Activated naive CD4-positive, alpha-beta T cell treated with anti-CD3 and anti-CD28 coated beads, Interleukin-2, amount 50 U/mL, for 24 hours (primary cell): ENCODE results near the gene BRF1.
"Not testable (repeated sequence)": the region's sequence is repeated elsewhere in the genome, so short reads cannot be mapped to it uniquely, and the experiment has no call there.

Experiments used
- H3K27ac Mint-ChIP-seq: one replicate; pipeline ENCODE4 v1.8.0; 2021; ENCODE audit warnings: mild to moderate bottlenecking, mixed read lengths
- H3K27me3 Mint-ChIP-seq: one replicate; pipeline ENCODE4 v1.8.0; 2021; ENCODE audit warnings: mixed read lengths
- H3K36me3 Mint-ChIP-seq: one replicate; pipeline ENCODE4 v1.8.0; 2021; ENCODE audit warnings: mixed read lengths
- H3K4me1 Mint-ChIP-seq: one replicate; pipeline ENCODE4 v1.8.0; 2021; ENCODE audit warnings: mixed read lengths
- H3K4me3 Mint-ChIP-seq: one replicate; pipeline ENCODE4 v1.8.0; 2021; ENCODE audit warnings: mild to moderate bottlenecking, mixed read lengths
- H3K9me3 Mint-ChIP-seq: one replicate; pipeline ENCODE4 v1.8.0; 2021; ENCODE audit warnings: mixed read lengths

Gene BRF1

GRCh38 chr14:105290621-105291346 lies 10.0 kb downstream of the BRF1 start:
- Mint-ChIP-seq H3K4me3 (peak overlapping the region; percentile 13), H3K27ac (no peak overlapping the region), H3K9me3 (no peaks in the 10 kb centered on the region), H3K36me3 (no peaks in the 10 kb centered on the region), H3K4me1 (peaks cover 48% of the 10 kb centered on the region), H3K27me3 (no peaks in the 10 kb centered on the region)

GRCh38 chr14:105288936-105289335 lies 11.9 kb downstream of the BRF1 start:
- peaks cover 52% of the 10 kb centered on the region for H3K4me1 Mint-ChIP-seq
- H3K36me3 Mint-ChIP-seq, H3K4me3 Mint-ChIP-seq, H3K9me3 Mint-ChIP-seq, H3K27ac Mint-ChIP-seq, H3K27me3 Mint-ChIP-seq: not testable (repeated sequence)

DNA sequence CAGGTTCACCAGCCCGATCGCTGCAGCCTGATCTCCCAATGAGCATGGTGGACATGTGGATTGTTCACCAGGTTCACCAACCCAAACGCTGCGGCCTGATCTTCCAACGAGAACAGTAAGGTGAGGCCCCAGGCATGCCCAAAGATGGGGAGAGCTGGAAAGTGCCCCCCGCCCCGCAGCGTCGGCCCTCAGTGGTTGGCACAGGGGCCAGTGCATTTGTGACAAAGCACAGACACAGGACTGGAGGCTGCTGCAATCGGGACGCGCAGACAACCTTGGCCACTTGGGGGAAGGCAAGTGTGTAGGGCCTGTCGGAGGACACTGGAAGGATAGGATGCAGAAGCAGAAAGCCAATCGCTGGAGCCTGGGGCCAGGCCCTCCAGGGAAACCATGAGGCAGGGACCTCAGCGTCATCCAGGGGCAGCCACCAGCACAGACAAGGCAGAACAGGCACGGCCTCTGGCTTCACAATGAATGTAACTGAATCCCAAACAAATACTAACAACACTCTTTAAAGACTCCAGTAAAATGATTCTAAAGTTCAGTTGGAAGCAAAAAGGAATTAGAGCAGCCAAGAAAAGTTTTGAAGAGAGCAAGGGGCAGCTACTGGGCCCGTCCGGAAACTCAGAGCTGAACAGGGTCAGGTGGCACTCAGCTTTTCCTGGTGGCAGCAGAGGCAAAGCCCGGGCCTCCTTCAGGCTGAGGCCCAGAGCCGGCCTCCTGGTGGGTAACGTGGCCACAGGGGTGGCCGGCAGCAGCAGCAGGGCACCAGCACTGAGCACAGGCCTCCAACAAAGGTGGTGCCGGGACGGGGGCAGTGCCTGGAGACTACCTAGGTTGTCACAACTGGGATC lies 13.3 kb downstream of the BRF1 start:
- H3K4me3 Mint-ChIP-seq: no peak overlapping the region

DNA sequence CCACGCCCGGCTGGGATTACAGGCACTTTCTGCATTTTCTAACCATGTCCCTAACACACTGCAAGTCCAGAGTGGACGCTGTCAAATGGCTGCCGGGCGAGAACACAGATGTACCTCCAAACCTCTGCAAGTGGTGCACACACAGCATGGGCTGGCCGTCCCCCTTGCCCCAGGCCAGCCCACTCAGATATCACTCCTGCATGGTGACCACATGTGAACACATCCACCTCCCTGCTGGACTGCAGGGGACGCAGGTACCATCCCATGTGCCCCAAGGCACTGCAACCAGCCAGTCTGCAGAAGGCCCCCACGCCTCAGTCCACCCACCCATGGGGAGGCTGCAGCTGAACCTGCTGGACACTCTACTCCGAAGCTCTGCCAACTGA lies 14.0 kb downstream of the BRF1 start:
- Mint-ChIP-seq H3K4me1 (peaks cover 53% of the 10 kb centered on the region), H3K36me3 (no peaks in the 10 kb centered on the region)

More for the DNA sequence above, 13.3 kb downstream of the BRF1 start:
- H3K4me1 Mint-ChIP-seq: peaks cover 49% of the 10 kb centered on the region
- no peaks in the 10 kb centered on the region for H3K36me3 Mint-ChIP-seq
- no peaks in the 10 kb centered on the region for H3K27me3 Mint-ChIP-seq
- H3K9me3 Mint-ChIP-seq: no peaks in the 10 kb centered on the region
- no peak overlapping the region for H3K27ac Mint-ChIP-seq

GRCh38 chr14:105285174-105285573 lies 15.6 kb downstream of the BRF1 start:
- Mint-ChIP-seq H3K27ac (no peak overlapping the region), H3K4me1 (peaks cover 45% of the 10 kb centered on the region), H3K36me3 (no peaks in the 10 kb centered on the region), H3K4me3 (no peak overlapping the region), H3K9me3 (no peaks in the 10 kb centered on the region), H3K27me3 (no peaks in the 10 kb centered on the region)

More for the DNA sequence above, 14.0 kb downstream of the BRF1 start:
- Mint-ChIP-seq H3K9me3 (no peaks in the 10 kb centered on the region), H3K27ac (no peak overlapping the region), H3K4me3 (no peak overlapping the region), H3K27me3 (no peaks in the 10 kb centered on the region)

DNA sequence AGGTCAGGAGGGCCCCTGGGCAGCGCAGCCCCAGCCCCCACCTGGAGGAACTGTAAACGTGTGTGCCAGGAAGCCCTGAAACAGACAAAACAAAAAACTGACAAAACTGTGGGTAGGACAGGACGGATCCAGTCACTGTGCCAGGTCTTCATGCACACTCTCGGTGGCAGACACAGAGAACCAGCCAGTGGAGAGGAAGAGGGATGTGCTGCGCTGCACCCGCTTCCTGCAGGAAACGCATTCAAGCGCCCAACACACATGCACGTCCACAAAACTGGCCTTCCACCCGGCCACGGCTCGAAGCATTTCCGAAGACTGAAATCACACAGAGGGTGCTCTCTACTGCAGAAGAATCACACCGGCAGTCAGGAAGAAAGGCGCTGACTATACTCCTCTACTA lies 16.9 kb downstream of the BRF1 start:
- Mint-ChIP-seq H3K36me3 (no peaks in the 10 kb centered on the region), H3K4me3 (no peak overlapping the region), H3K27ac (peak overlapping the region; percentile 30), H3K9me3 (no peaks in the 10 kb centered on the region), H3K27me3 (no peaks in the 10 kb centered on the region), H3K4me1 (peaks cover 40% of the 10 kb centered on the region)

GRCh38 chr14:105283028-105283427 lies 17.8 kb downstream of the BRF1 start:
- Mint-ChIP-seq H3K4me1 (peaks cover 40% of the 10 kb centered on the region), H3K4me3 (no peak overlapping the region), H3K27me3 (no peaks in the 10 kb centered on the region), H3K36me3 (no peaks in the 10 kb centered on the region), H3K9me3 (no peaks in the 10 kb centered on the region), H3K27ac (no peak overlapping the region)

- H3K9me3 Mint-ChIP-seq: no peaks in the 10 kb centered on the region
- no peak overlapping the region for H3K27ac Mint-ChIP-seq
Observed at GRCh38 chr14:105282098-105282725, 18.6 kb downstream of the BRF1 start.

GRCh38 chr14:105281371-105282097 lies 19.3 kb downstream of the BRF1 start:
- no peak overlapping the region for H3K27ac Mint-ChIP-seq
- peaks cover 34% of the 10 kb centered on the region for H3K4me1 Mint-ChIP-seq
- H3K36me3 Mint-ChIP-seq: no peaks in the 10 kb centered on the region
- H3K27me3 Mint-ChIP-seq: no peaks in the 10 kb centered on the region
- H3K4me3 Mint-ChIP-seq: no peak overlapping the region
- H3K9me3 Mint-ChIP-seq: no peaks in the 10 kb centered on the region

More at GRCh38 chr14:105282098-105282725, 18.6 kb downstream of the BRF1 start:
- Mint-ChIP-seq H3K27me3 (no peaks in the 10 kb centered on the region), H3K36me3 (no peaks in the 10 kb centered on the region), H3K4me3 (no peak overlapping the region), H3K4me1 (peaks cover 36% of the 10 kb centered on the region)

DNA sequence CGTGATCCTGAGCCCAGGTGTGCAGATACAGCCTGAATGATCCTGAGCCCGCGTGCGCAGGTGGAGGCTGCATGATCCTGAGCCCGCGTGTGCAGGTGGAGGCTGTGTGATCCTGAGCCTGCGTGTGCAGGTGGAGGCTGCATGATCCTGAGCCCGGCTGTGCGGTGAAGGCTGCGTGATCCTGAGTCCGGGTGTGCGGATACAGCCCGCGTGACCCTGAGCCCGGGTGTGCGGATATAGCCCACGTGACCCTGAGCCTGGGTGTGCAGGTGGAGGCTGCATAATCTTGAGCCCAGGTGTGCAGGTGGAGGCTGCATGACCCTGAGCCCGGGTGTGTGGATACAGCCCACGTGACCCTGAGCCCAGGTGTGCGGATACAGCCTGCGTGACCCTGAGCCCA lies 20.3 kb downstream of the BRF1 start:
- peaks cover 33% of the 10 kb centered on the region for H3K4me1 Mint-ChIP-seq
- no peak overlapping the region for H3K4me3 Mint-ChIP-seq
- no peak overlapping the region for H3K27ac Mint-ChIP-seq
- H3K9me3 Mint-ChIP-seq: no peaks in the 10 kb centered on the region
- H3K36me3 Mint-ChIP-seq: no peaks in the 10 kb centered on the region
- no peaks in the 10 kb centered on the region for H3K27me3 Mint-ChIP-seq

- peaks cover 28% of the 10 kb centered on the region for H3K4me1 Mint-ChIP-seq
- H3K27me3 Mint-ChIP-seq: no peaks in the 10 kb centered on the region
- no peak overlapping the region for H3K4me3 Mint-ChIP-seq
- H3K9me3 Mint-ChIP-seq: no peaks in the 10 kb centered on the region
- H3K36me3 Mint-ChIP-seq: no peaks in the 10 kb centered on the region
- no peak overlapping the region for H3K27ac Mint-ChIP-seq
Observed at GRCh38 chr14:105279642-105280361, 21.0 kb downstream of the BRF1 start.

- H3K36me3 Mint-ChIP-seq, H3K27me3 Mint-ChIP-seq, H3K4me3 Mint-ChIP-seq, H3K9me3 Mint-ChIP-seq, H3K27ac Mint-ChIP-seq: not testable (repeated sequence)
- peaks cover 13% of the 10 kb centered on the region for H3K4me1 Mint-ChIP-seq
Observed at GRCh38 chr14:105277448-105277847, 23.4 kb downstream of the BRF1 start.

DNA sequence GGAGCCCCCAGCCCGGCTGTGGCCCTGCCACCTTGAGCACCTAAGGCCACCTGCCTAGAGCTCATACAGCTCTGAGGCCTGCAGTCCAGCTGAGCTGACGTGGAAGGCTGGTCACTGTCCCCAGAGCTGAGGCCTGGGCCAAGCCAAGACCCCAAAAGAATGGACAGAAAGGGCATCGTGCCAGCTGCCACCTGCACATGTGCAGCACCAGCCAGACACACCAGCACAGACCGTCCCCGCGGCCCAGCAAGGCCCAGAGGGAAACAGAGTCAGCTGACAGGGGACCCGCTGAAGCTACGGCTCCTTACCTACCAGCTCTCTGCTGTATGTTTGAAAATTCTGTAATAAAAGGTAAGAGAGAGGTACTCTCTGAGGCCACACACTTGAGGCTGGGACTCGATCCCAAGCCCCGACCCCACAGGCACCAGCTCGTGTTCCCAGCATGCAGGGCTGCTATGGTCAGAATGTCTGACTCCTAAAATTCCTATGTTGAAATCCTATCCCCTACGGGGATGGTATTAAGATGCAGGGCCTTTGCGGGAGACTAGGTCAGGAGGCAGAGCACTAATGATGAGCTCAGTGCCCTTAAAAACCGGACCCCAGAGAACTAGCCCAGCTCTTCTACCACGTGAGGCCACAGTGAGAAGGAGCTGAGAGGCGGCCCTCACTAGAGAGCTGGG lies 25.4 kb downstream of the BRF1 start:
- Mint-ChIP-seq H3K27me3 (no peaks in the 10 kb centered on the region), H3K4me1 (peaks cover 9% of the 10 kb centered on the region), H3K27ac (no peak overlapping the region), H3K4me3 (no peak overlapping the region), H3K36me3 (peaks cover 1% of the 10 kb centered on the region), H3K9me3 (no peaks in the 10 kb centered on the region)

- H3K36me3 Mint-ChIP-seq: peaks cover 1% of the 10 kb centered on the region
- H3K27me3 Mint-ChIP-seq: no peaks in the 10 kb centered on the region
- H3K9me3 Mint-ChIP-seq: no peaks in the 10 kb centered on the region
- H3K27ac Mint-ChIP-seq: no peak overlapping the region
- no peak overlapping the region for H3K4me3 Mint-ChIP-seq
- peaks cover 9% of the 10 kb centered on the region for H3K4me1 Mint-ChIP-seq
Observed at GRCh38 chr14:105274637-105275036, 26.2 kb downstream of the BRF1 start.
